Psoas muscle (tissue), 8 donors: ENCODE data around the gene TSC1. TPM values are rescaled to one million over a fixed set of nuclear protein-coding genes. Genes with fewer than 3 reads are reported as not detected.
A peak's percentile ranks its signal among the peaks of the same experiment; 100 is the strongest.

ENCODE experiments used
- ATAC-seq, 4 donors: fragments of 200-7000 bp; cut with Tn5 transposase; one replicate each; pipeline ENCODE4 v1.9.1; 2020; ENCODE audit warnings: moderate library complexity in 3 of 4, mild to moderate bottlenecking in 2 of 4
- DNase-seq, 2 donors: peaks; one replicate each; pipeline ENCODE4 v3.0.0-alpha.2; 2020
- H3K27ac ChIP-seq: fragments of 200-600 bp; one replicate; pipeline ENCODE4 v1.8.0; 2022
- H3K27me3 ChIP-seq, 3 donors: fragments of 200-600 bp in 1 of 3; one replicate each; pipeline versions ENCODE4 v1.6.1 to v1.8.0; 2013 to 2022; ENCODE audit warnings: low read length in 2 of 3, mild to moderate bottlenecking in 2 of 3, moderate library complexity in 1 of 3; ENCODE audit not compliant: insufficient read depth in 3 of 3
- H3K36me3 ChIP-seq, 2 donors: fragments of 200-600 bp in 1 of 2; one replicate each; pipeline versions ENCODE4 v1.6.1 to v1.8.0; 2013 to 2022; ENCODE audit warnings: low read depth in 1 of 2, mild to moderate bottlenecking in 1 of 2, moderate library complexity in 1 of 2; ENCODE audit not compliant: insufficient read depth in 1 of 2
- H3K4me1 ChIP-seq: fragments of 200-600 bp; one replicate; pipeline ENCODE4 v1.8.0; 2022
- H3K4me3 ChIP-seq: fragments of 200-600 bp; one replicate; pipeline ENCODE4 v1.8.0; 2022; ENCODE audit warnings: mild to moderate bottlenecking
- H3K9me3 ChIP-seq: fragments of 200-600 bp; one replicate; pipeline ENCODE4 v1.8.0; 2022
- WGBS, 3 donors: extraction: QIAGEN DNeasy Blood & Tissue Kit; methylation state at CpG; one replicate each; pipeline versions ENCODE4 v1.1.6 to v1.1.7; 2013; 5-methylcytosine and 5-hydroxymethylcytosine counted together
- intact Hi-C, 2 donors: fragments of 100-400 bp; cut with DNase I; formaldehyde crosslinking; loops; one replicate each; pipeline versions ENCODE4 v1.11.0 to v1.14.2; 2022
- polyA plus RNA-seq, 3 donors: library from polyadenylated mRNA; stranded (reverse); fragments of 200-250 nt; gene quantifications; one replicate each; pipeline ENCODE4 v1.2.3, GENCODE V29; 2013
- total RNA-seq, 4 donors: library from RNA; stranded (reverse); fragmentation: NEBNext Ultra II Directional in 2 of 4; extraction: Animal tissue kit (Norgen Biotek cat#: 25700) in 2 of 4; gene quantifications; one replicate each; pipeline versions ENCODE4 v1.2.1 to v1.2.4, GENCODE V29; 2021 to 2023
- TF ChIP-seq, protein P1 (sequence below): fragments of 200-600 bp; IDR thresholded peaks from one replicate; pipeline ENCODE4 v1.8.0; 2022; ENCODE audit warnings: antibody characterized with exemption
- donor health status: healthy with polysubstance abuse.
- donor health status: DM: no; HTN: no; CAD: no; lungs with moderate emphysema.
- donor health status: Bipolar disorder and iron deficiency.
- donor health status: healthy.
- donor health status: DM: yes; HTN: yes; CAD: no.
- donor health status: DM: no; HTN: no; CAD: no.
- donor health status: DM: no; HTN: no; CAD: no.
- donor health status: DM: yes; HTN: yes; CAD: no.

The TSC1 gene
- total and polyA plus RNA-seq, 7 donors = 13.1 to 38.4 (median 26.8) TPM

DNA sequence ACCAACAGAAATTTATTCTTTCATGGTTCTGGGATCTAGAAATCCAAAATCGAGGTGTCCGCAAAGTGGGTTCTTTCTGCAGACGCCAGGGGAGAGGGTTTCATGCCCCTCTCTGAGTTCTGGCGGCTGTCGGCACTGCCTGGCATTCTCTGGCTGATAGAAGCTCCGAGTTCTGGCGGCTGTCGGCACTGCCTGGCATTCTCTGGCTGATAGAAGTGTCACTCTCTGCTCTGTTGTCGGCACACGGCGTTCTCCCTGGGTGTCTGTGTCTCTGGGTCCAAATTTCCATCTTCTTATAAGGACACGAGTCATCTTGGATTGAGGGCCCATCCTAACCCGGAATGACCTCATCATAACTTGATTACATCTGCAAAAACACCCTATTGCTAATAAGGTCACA lies 41.7 kb upstream of the TSC1 start:
- peaks cover 4% of the 10 kb centered on the region for H3K4me1 ChIP-seq
- DNase-seq (no peak), ATAC-seq (peak in 2 of 4 donors; percentile 68 to 71)
- intact Hi-C loops = no loop called here
- peaks cover 0 to 3% (median 2%) of the 10 kb centered on the region in 3 donors for H3K27me3 ChIP-seq
- TF ChIP-seq, protein P1, sequence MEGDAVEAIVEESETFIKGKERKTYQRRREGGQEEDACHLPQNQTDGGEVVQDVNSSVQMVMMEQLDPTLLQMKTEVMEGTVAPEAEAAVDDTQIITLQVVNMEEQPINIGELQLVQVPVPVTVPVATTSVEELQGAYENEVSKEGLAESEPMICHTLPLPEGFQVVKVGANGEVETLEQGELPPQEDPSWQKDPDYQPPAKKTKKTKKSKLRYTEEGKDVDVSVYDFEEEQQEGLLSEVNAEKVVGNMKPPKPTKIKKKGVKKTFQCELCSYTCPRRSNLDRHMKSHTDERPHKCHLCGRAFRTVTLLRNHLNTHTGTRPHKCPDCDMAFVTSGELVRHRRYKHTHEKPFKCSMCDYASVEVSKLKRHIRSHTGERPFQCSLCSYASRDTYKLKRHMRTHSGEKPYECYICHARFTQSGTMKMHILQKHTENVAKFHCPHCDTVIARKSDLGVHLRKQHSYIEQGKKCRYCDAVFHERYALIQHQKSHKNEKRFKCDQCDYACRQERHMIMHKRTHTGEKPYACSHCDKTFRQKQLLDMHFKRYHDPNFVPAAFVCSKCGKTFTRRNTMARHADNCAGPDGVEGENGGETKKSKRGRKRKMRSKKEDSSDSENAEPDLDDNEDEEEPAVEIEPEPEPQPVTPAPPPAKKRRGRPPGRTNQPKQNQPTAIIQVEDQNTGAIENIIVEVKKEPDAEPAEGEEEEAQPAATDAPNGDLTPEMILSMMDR = no peak
- WGBS, 3 donors = 26 to 63% (median 32%) methylated on average over 13 of the region's 13 CpGs
- H3K36me3 ChIP-seq = no peaks in the 10 kb centered on the region
- H3K27ac ChIP-seq = no peak overlapping the region
- H3K9me3 ChIP-seq = no peaks in the 10 kb centered on the region
- H3K4me3 ChIP-seq = peak overlapping the region; percentile 0

DNA sequence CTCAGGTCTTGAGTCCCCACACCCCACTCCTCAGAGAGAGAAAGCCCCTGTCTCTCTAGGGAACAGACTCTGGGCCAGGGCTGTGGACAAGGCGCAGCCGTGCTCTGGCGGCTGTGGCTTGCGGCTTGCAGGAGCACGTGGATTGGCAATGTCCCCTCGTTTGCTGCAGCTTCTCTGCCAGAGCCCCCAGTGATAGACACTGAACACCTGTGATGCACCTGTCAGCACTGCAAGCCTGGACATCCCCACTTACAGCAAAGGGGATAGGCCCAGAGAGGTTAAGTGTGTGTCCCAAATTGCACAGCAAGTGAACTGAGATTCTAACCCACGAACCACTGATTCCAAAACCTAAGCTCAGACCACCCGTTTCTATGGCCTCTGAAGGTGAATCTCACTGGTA lies 41.1 kb upstream of the TSC1 start:
- WGBS, 3 donors = 40 to 57% (median 55%) methylated on average over 8 of the region's 8 CpGs
- peaks cover 0 to 2% (median 0%) of the 10 kb centered on the region in 3 donors for H3K27me3 ChIP-seq
- H3K9me3 ChIP-seq = no peaks in the 10 kb centered on the region
- no peaks in the 10 kb centered on the region for H3K36me3 ChIP-seq
- DNase-seq = no peak
- H3K4me1 ChIP-seq = peaks cover 4% of the 10 kb centered on the region
- TF ChIP-seq, protein P1 = no peak
- H3K4me3 ChIP-seq = no peak overlapping the region
- no peak overlapping the region for H3K27ac ChIP-seq
- ATAC-seq = peak in 3 of 4 donors; percentile 32 to 75 (median 41)
- intact Hi-C loops = no loop called here

DNA sequence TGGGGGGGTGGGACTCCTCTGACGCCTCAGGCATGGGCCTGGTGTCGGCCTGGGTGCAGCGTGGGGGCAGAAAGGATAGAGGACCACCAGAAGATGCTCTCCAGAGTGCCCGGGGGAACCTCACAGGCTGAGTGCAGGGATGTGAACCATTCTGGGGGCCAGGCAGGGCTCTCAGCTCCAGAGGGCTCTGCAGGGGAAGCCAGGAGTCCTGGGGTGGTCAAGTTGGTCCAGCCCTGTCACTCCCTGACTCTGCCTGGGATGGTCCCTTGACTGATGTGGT lies 40.6 kb upstream of the TSC1 start:
- H3K4me1 ChIP-seq = peaks cover 4% of the 10 kb centered on the region
- intact Hi-C loops = no loop called here
- H3K27me3 ChIP-seq = peaks cover 0 to 2% (median 0%) of the 10 kb centered on the region in 3 donors
- no peak for ATAC-seq
- TF ChIP-seq, protein P1 = no peak
- WGBS, 3 donors = 67 to 72% (median 68%) methylated on average over 4 of the region's 4 CpGs
- H3K9me3 ChIP-seq = no peaks in the 10 kb centered on the region
- no peaks in the 10 kb centered on the region for H3K36me3 ChIP-seq
- no peak overlapping the region for H3K4me3 ChIP-seq
- no peak for DNase-seq
- H3K27ac ChIP-seq = no peak overlapping the region

DNA sequence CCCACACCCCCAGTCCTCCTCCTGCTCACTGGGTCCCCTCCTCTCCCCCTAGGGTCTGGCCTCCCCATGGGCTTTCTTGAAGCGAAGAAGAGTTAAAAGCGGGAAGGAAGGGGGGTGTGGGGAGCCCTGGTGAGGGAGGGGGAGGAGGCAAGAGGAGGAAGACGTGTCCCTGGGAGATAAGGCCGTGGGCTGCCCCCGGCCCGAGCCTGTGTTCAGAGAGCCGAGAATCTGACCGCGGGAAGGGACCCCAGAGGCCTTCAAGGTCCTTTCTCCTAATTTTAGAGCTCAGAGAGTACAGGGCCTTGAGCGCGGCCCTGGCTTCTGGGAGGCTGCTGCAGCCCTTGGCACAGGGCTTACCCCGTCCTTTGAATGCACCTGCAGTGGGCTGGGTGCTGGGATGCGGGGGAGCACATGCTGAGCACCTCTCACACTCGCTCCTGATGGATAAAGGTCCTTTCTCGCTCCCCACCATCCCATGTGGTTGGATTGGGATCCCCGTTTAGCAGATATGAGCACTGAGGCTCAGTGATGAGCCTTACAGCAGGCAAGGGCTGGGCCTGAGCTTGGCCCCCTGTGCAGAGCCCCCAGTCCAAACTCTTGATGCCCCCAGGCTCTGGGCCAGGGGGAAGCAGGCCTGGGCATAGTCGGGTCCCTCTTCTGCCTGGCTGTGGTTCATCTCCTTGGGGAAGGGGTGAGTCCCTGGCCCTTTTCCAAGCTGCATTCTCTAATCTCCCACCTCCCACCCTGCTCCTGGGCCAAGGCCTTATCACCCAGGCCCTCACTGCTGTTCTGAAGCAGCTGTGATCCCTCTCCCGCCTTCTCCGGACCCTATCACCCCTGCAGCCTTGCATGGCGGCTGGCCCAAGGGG lies 40.0 kb upstream of the TSC1 start:
- Histone ChIP-seq H3K27me3 (peaks cover 0 to 4% (median 2%) of the 10 kb centered on the region in 3 donors), H3K4me3 (no peak overlapping the region), H3K27ac (no peak overlapping the region), H3K9me3 (no peaks in the 10 kb centered on the region), H3K4me1 (peaks cover 4% of the 10 kb centered on the region), H3K36me3 (no peaks in the 10 kb centered on the region)
- intact Hi-C loops = no loop called here
- TF ChIP-seq, protein P1 = no peak
- 64 to 73% (median 73%) methylated on average over 20 of the region's 20 CpGs for WGBS, 3 donors
- DNase-seq (no peak), ATAC-seq (no peak)
